SH-SY5Y (cell line): Measurements from ENCODE around the gene NEUROG2.

Experiments used
- GATA2 ChIP-seq: IDR thresholded peaks from 2 replicates; pipeline ENCODE4 v1.6.1; 2011; ENCODE audit warnings: mild to moderate bottlenecking, low read depth, low read length
- GATA3 ChIP-seq: IDR thresholded peaks from 2 replicates; pipeline ENCODE4 v1.6.1; 2011; ENCODE audit warnings: low read depth, mild to moderate bottlenecking, low read length, moderate library complexity

DNA sequence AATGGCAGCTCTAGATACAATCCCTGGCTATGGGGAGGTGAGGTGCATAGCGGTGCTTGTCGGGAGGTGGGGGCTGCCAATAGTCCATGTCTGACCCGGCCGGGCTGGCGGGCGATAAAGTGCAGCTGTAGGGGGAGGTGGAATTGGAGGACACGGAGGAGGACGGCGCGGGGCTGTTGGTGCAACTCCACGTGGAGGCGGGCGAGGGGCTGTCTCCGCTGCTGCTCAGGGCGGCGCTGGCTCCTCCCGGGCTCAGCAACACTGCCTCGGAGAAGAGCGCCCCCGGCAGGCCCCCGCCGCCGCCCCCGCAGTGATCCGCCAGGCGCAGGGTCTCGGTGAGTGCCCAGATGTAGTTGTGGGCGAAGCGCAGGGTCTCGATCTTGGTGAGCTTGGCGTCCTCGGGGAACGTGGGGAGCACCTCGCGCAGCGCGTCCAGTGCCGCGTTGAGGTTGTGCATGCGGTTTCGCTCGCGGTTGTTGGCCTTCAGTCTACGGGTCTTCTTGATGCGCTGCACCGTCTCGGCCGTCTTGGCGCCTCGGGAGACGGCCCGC is 1.3 kb downstream of the NEUROG2 start:
- TF ChIP-seq GATA3 (no peak), GATA2 (no peak)
